ENCODE data around the gene DOCK4. TPM values are rescaled to one million over a fixed set of nuclear protein-coding genes. Genes with fewer than 3 reads are reported as not detected.

DOCK4 gene
- total and polyA plus RNA-seq, 10 of the 15 experiments (the other 5 are each of a cell fraction or from before 2014, with no cell fraction given) = 0.03 to 0.73 (median 0.38) TPM

DNA sequence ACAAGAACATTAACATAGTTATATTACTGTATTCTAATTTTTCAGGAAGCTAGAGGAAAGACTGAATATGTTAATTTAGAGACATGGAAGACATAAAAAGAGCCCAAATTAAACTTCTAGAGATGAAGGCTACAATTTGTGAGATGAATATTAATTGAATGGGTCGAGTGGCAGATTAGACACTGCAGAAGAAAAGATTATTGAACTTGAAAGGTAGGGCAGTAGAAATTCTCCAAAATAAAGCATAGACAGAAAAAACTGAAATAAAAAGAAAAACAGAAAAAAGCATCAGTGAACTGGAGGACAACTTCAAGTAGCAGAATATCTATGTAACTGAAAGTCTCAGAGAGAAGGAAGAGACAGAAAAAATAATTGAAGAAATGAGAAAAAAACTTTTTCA lies 369.6 kb downstream of the DOCK4 start:
- TF ChIP-seq FOS (IDR thresholded peaks at IDR 0.05; ENCODE audit: borderline replicate concordance, extremely low read depth, insufficient read length) (no peak), TAF1 (IDR thresholded peaks at IDR 0.05; ENCODE audit: borderline replicate concordance, low read depth, low read length) (no peak), POLR2A (IDR thresholded peaks at IDR 0.05; ENCODE audit: low read depth, low read length) (no peak), ASH2L (IDR thresholded peaks at IDR 0.05; ENCODE audit: borderline replicate concordance, low read depth) (no peak), SUZ12 (IDR thresholded peaks at IDR 0.05; ENCODE audit: unreplicated experiment) (no peak), ZNF622 (IDR thresholded peaks at IDR 0.05) (no peak), SIX5 (IDR thresholded peaks at IDR 0.05; ENCODE audit: low read depth, low read length, severe bottlenecking) (no peak), ZNF24 (IDR thresholded peaks at IDR 0.05) (no peak), MEF2A (IDR thresholded peaks at IDR 0.05; ENCODE audit: insufficient read depth, low read depth, low read length) (no peak), RELA (IDR thresholded peaks at IDR 0.05; ENCODE audit: borderline replicate concordance, partially characterized antibody) (no peak), RAD51 (IDR thresholded peaks at IDR 0.05) (no peak), TBL1XR1 (IDR thresholded peaks at IDR 0.05; ENCODE audit: low read depth, low read length) (no peak), ZNF384 (IDR thresholded peaks at IDR 0.05; ENCODE audit: borderline replicate concordance, low read depth, low read length) (no peak), DPF2 (IDR thresholded peaks at IDR 0.05) (no peak), JUNB (IDR thresholded peaks at IDR 0.05) (no peak)
- TF ChIP-seq, protein P1, sequence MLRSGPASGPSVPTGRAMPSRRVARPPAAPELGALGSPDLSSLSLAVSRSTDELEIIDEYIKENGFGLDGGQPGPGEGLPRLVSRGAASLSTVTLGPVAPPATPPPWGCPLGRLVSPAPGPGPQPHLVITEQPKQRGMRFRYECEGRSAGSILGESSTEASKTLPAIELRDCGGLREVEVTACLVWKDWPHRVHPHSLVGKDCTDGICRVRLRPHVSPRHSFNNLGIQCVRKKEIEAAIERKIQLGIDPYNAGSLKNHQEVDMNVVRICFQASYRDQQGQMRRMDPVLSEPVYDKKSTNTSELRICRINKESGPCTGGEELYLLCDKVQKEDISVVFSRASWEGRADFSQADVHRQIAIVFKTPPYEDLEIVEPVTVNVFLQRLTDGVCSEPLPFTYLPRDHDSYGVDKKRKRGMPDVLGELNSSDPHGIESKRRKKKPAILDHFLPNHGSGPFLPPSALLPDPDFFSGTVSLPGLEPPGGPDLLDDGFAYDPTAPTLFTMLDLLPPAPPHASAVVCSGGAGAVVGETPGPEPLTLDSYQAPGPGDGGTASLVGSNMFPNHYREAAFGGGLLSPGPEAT (IDR thresholded peaks at IDR 0.05; ENCODE audit: low read depth) = no peak
- TF ChIP-seq, protein P2, sequence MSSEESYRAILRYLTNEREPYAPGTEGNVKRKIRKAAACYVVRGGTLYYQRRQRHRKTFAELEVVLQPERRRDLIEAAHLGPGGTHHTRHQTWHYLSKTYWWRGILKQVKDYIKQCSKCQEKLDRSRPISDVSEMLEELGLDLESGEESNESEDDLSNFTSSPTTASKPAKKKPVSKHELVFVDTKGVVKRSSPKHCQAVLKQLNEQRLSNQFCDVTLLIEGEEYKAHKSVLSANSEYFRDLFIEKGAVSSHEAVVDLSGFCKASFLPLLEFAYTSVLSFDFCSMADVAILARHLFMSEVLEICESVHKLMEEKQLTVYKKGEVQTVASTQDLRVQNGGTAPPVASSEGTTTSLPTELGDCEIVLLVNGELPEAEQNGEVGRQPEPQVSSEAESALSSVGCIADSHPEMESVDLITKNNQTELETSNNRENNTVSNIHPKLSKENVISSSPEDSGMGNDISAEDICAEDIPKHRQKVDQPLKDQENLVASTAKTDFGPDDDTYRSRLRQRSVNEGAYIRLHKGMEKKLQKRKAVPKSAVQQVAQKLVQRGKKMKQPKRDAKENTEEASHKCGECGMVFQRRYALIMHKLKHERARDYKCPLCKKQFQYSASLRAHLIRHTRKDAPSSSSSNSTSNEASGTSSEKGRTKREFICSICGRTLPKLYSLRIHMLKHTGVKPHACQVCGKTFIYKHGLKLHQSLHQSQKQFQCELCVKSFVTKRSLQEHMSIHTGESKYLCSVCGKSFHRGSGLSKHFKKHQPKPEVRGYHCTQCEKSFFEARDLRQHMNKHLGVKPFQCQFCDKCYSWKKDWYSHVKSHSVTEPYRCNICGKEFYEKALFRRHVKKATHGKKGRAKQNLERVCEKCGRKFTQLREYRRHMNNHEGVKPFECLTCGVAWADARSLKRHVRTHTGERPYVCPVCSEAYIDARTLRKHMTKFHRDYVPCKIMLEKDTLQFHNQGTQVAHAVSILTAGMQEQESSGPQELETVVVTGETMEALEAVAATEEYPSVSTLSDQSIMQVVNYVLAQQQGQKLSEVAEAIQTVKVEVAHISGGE (CRISPR knock-in tag; IDR thresholded peaks at IDR 0.05) = no peak
- TF ChIP-seq, protein P3, sequence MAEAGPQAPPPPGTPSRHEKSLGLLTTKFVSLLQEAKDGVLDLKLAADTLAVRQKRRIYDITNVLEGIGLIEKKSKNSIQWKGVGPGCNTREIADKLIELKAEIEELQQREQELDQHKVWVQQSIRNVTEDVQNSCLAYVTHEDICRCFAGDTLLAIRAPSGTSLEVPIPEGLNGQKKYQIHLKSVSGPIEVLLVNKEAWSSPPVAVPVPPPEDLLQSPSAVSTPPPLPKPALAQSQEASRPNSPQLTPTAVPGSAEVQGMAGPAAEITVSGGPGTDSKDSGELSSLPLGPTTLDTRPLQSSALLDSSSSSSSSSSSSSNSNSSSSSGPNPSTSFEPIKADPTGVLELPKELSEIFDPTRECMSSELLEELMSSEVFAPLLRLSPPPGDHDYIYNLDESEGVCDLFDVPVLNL (IDR thresholded peaks at IDR 0.05; ENCODE audit: low read depth, low read length) = no peak
- TF ChIP-seq, protein P4, sequence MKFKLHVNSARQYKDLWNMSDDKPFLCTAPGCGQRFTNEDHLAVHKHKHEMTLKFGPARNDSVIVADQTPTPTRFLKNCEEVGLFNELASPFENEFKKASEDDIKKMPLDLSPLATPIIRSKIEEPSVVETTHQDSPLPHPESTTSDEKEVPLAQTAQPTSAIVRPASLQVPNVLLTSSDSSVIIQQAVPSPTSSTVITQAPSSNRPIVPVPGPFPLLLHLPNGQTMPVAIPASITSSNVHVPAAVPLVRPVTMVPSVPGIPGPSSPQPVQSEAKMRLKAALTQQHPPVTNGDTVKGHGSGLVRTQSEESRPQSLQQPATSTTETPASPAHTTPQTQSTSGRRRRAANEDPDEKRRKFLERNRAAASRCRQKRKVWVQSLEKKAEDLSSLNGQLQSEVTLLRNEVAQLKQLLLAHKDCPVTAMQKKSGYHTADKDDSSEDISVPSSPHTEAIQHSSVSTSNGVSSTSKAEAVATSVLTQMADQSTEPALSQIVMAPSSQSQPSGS (IDR thresholded peaks at IDR 0.05; ENCODE audit: low read length) = no peak
- no peaks in the 10 kb centered on the region for H3K36me3 ChIP-seq (ENCODE audit: control insufficient read depth in 2 of 2, insufficient read depth in 2 of 2, low read length in 1 of 2)
- ChIA-PET SMC1A (ENCODE audit: uncharacterized antibody, unreplicated experiment) (no interaction called here), CTCF (no interaction called here), RAD21 (ENCODE audit: unreplicated experiment) (no interaction called here), POLR2A (no interaction called here)
- no peak overlapping the region for H3K4me2 ChIP-seq (ENCODE audit: control insufficient read depth, insufficient read depth)
- no TSS peak for BruUV-seq (replicated peaks)
- ATAC-seq (no peak), DNase-seq (ENCODE audit: low read depth, low spot score) (no peak), FAIRE-seq (no peak)
- WGBS (ENCODE audit: insufficient coverage, insufficient replicate concordance, low lambda C conversion rate, missing lambda C conversion rate) = 56% methylated on average over 1 of the region's 1 CpG
- in situ Hi-C loops (cut with MboI) = no loop called here
- H3K4me1 ChIP-seq (ENCODE audit: control insufficient read depth, insufficient read depth, low read length) = no peaks in the 10 kb centered on the region
- intact Hi-C loops (cut with micrococcal nuclease; ENCODE audit: unreplicated experiment) = no loop called here
- no peak overlapping the region for H3K27ac ChIP-seq (ENCODE audit: control insufficient read depth, insufficient read depth)
- H4K20me1 ChIP-seq (ENCODE audit: control insufficient read depth, insufficient read depth) = no peaks in the 10 kb centered on the region
- no peaks in the 10 kb centered on the region for H3K9me3 ChIP-seq (replicated peaks; ENCODE audit: control insufficient read depth, insufficient read depth, low read length)
- no peak overlapping the region for H3K4me3 ChIP-seq
- H2AFZ ChIP-seq (ENCODE audit: control insufficient read depth, low read depth, low read length) = no peak overlapping the region
- H3K9ac ChIP-seq (ENCODE audit: control insufficient read depth, insufficient read depth, low read length) = no peak overlapping the region
- no peaks in the 10 kb centered on the region for H3K79me2 ChIP-seq (ENCODE audit: control insufficient read depth, insufficient read depth, low read length)
- no peaks in the 10 kb centered on the region for H3K27me3 ChIP-seq (replicated peaks in 1 of 2; ENCODE audit: control insufficient read depth in 2 of 2, insufficient read depth in 2 of 2, low read length in 1 of 2)
